Measurements from ENCODE around the gene SLC25A34.

SLC25A34 gene

DNA sequence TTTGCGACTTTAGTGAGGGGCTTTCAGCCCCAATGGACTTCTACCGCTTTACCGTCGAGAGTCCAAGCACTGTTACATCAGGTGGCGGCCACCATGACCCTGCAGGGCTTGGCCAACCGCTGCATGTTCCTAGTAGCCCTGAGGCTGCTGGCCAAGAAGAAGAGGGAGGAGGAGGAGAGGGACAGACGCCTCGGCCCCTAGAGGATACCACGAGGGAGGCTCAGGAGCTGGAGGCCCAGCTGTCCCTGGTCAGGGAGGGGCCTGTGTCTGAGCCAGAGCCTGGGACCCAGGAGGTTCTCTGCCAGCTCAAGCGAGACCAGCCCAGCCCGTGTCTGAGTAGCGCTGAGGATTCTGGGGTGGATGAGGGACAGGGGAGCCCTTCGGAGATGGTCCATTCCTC lies 8.6 kb upstream of the SLC25A34 start:
- DNase-seq (ENCODE audit: insufficient read length) (no peak), FAIRE-seq (no peak)
- no peak for TF ChIP-seq POLR2A (IDR thresholded peaks at IDR 0.05; ENCODE audit: low read depth, low read length)
- no peak for TF ChIP-seq TAF1 (IDR thresholded peaks at IDR 0.05; ENCODE audit: borderline replicate concordance, low read depth, low read length)
- no peak for TF ChIP-seq POLR2AphosphoS5 (IDR thresholded peaks at IDR 0.05; ENCODE audit: low read depth, low read length)

DNA sequence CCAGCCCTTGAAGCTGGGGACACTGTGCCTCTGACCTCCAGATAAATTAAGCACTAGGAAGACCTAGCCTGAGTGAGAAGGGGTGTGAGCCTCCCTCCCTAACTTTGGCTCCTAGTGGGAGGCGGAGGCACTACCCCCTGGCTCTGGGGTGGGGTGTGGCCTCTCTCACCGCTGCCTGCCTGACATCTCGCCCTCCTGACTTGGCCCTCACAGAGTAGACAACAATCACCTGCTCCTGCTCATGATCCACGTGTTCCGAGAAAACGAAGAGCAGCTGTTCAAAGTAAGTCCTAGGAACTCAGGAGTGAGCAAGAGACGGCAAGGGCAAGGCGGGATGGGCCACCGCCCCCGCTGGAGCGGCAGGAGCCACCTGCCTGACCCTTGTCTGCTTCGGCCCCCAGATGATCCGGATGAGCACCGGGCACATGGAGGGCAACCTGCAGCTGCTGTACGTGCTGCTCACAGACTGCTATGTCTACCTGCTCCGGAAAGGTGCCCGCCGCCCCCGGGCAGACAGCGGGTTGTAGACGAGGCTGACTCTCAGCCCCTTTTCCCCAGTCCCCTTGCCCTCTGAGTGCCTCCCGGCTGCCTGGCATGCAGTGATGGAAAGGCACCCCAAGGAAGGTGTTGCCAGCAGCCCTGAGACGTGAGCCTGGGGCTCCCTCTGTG lies 8.1 kb upstream of the SLC25A34 start:
- TF ChIP-seq POLR2A (IDR thresholded peaks at IDR 0.05; ENCODE audit: low read depth, low read length) (no peak), POLR2AphosphoS5 (IDR thresholded peaks at IDR 0.05; ENCODE audit: low read depth, low read length) (no peak), TAF1 (IDR thresholded peaks at IDR 0.05; ENCODE audit: borderline replicate concordance, low read depth, low read length) (no peak)
- no peak for DNase-seq (ENCODE audit: insufficient read length)
- no peak for FAIRE-seq

DNA sequence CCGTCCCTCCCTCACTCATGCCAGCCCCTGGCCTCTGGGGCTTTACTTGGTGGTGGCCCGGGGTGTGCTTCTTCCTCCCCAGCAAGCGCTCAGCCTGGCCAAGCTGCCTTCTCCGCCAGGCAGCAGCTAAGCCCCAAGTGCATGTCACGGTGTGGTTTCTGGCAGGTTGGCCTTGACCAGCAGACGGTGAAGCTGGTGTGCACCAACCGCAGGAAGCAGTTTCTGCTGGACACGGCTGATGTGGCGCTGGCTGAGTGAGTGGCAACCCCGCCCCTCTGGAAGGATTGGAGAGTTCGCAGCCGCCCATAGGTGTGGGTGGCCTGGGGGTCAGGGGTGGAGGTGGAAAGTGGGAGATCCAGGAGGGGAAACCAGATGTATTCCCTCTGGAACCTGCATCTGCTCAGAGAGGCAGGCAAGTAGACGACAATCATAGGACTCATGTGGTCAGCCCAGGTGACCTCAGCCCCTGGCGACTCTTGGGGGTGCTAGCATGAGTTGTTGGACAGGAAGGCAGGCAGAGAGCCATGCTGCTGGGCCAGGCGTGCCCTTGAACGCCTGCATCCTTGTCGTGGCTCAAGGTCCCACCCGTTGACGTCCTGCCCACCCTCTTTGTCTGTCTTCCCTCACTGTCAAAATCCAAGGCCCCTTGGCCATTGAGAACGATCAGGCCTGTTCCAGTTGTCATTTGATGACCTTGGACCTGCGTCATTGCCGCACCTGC lies 7.0 kb upstream of the SLC25A34 start:
- DNase-seq (ENCODE audit: insufficient read length) (no peak), FAIRE-seq (no peak)
- TF ChIP-seq POLR2AphosphoS5 (IDR thresholded peaks at IDR 0.05; ENCODE audit: low read depth, low read length) (no peak), TAF1 (IDR thresholded peaks at IDR 0.05; ENCODE audit: borderline replicate concordance, low read depth, low read length) (no peak), POLR2A (IDR thresholded peaks at IDR 0.05; ENCODE audit: low read depth, low read length) (no peak)

DNA sequence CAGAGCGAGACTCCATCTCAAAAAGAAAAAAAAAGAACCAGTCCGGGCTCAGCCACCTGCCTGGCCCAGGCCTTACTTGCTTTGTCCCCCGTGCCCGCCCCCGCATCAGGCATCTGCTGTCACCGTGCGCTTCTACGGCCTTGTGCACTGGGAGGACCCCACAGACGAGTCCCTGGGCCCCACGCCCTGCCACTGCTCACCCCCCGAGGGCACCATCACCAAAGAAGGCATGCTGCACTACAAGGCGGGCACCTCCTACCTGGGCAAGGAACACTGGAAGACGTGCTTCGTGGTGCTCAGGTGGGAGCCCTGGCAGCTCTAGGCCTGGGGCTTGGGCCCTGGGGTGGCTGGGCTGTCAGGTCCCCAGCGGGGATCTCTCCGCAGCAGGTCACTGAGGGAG lies 5.6 kb upstream of the SLC25A34 start:
- no peak for FAIRE-seq
- no peak for DNase-seq (ENCODE audit: insufficient read length)
- TF ChIP-seq TAF1 (IDR thresholded peaks at IDR 0.05; ENCODE audit: borderline replicate concordance, low read depth, low read length) (no peak), POLR2A (IDR thresholded peaks at IDR 0.05; ENCODE audit: low read depth, low read length) (no peak), POLR2AphosphoS5 (IDR thresholded peaks at IDR 0.05; ENCODE audit: low read depth, low read length) (no peak)

DNA sequence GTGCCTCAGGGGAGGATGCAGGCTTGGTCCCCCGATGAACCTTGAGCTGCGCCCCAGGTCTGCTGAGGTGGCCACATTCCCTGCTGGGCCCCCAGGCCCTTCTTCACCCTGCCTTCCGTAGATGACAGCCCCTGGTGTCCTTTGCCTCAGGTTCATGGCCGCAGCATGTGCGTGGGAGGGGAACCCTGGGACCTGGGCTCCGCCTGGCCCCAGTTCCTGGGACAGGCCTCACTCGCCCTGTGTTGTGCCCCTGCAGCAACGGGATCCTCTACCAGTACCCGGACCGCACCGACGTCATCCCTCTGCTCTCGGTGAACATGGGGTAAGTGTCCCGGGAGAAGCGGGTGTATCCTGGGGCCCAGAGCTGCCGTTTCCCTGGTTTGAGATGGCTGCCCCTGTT lies 5.1 kb upstream of the SLC25A34 start:
- FAIRE-seq (no peak), DNase-seq (ENCODE audit: insufficient read length) (no peak)
- TF ChIP-seq POLR2AphosphoS5 (IDR thresholded peaks at IDR 0.05; ENCODE audit: low read depth, low read length): no peak
- TF ChIP-seq POLR2A (IDR thresholded peaks at IDR 0.05; ENCODE audit: low read depth, low read length): no peak
- TF ChIP-seq TAF1 (IDR thresholded peaks at IDR 0.05; ENCODE audit: borderline replicate concordance, low read depth, low read length): no peak

DNA sequence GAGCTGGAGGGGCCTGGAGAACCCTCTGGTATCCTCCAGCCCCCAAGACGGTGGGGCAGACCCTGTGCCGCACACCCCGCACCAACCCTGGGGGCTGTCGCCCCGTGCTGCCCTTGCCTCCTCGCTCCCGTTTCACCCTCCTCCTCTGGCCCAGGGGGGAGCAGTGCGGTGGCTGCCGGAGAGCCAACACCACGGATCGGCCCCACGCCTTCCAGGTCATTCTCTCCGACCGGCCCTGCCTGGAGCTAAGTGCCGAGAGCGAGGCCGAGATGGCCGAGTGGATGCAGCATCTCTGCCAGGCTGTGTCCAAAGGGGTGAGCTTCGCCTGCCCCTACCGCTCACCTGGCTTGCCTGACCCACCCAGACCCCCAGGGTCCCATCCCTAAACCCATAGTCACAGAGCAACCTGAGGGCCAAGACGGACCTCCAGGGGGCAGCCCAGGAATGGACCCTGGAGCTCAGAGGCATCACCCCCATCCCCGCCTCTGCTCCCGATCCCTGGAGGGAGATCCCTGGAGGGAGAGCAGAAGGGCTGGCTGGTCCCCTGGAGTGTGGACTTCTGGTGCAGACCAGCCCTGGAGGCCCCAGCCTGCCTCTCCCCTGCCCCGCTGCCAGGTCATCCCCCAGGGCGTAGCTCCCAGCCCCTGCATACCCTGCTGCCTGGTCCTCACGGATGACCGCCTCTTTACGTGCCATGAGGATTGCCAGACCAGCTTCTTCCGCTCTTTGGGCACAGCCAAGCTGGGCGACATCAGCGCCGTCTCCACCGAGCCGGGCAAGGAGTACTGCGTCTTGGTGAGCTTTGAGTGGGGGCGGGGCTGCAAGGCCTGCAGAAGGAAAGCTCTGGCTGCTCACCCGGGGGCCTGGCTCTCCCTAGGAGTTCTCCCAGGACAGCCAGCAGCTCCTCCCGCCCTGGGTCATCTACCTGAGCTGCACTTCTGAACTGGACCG lies 4.0 kb upstream of the SLC25A34 start:
- no peak for TF ChIP-seq TAF1 (IDR thresholded peaks at IDR 0.05; ENCODE audit: borderline replicate concordance, low read depth, low read length)
- no peak for FAIRE-seq
- DNase-seq (ENCODE audit: insufficient read length): no peak

DNA sequence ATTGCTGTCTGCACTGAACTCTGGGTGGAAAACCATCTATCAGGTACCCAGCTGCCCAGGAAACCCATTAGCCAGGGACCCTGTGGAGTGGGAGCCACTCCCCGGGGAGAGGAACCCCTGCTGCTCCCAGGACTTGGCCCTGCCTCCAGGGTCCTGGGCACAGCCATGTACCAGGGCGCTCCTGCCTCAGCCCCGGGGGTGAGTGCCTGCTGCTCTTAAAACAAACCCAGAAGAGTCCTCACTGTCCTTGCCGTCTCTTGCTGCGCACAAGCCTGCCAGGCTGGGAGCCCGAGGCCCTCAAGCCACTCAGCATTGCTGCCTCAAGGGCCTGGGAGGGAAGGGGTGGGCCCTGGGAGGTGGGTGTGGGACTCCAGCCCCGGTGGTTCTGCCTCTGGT lies 3.4 kb upstream of the SLC25A34 start:
- no peak for FAIRE-seq

DNA sequence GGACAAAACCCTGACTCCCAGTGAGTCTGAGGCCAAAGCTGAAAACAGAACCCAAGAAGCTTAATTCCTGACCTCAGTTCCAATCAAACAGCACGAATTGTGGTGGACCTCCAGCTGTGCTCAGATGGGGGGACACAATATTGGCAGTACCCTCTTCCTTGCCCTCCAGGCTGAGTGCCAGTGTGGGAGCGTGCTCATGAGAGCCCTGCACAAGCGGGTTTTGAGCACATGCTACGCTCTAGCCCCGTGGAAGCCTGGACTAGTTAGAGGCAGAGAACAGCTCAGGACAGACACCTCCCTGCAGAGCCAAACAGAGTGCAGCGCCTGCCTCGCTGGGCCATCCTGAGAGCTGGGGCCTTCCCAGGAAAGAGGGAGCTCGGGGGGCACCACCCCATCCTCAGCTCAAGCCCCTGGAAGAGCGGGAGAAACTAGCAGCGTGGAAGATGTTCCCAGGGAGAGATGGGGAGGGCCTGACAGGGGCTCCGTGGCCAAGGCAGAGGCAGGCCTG lies 2.8 kb upstream of the SLC25A34 start:
- TF ChIP-seq POLR2AphosphoS5 (IDR thresholded peaks at IDR 0.05; ENCODE audit: low read depth, low read length): no peak
- TF ChIP-seq POLR2A (IDR thresholded peaks at IDR 0.05; ENCODE audit: low read depth, low read length): no peak
- no peak for TF ChIP-seq TAF1 (IDR thresholded peaks at IDR 0.05; ENCODE audit: borderline replicate concordance, low read depth, low read length)
- FAIRE-seq (no peak), DNase-seq (ENCODE audit: insufficient read length) (no peak)

More for the DNA sequence above, 3.4 kb upstream of the SLC25A34 start:
- DNase-seq (ENCODE audit: insufficient read length): no peak
- TF ChIP-seq POLR2AphosphoS5 (IDR thresholded peaks at IDR 0.05; ENCODE audit: low read depth, low read length) (no peak), TAF1 (IDR thresholded peaks at IDR 0.05; ENCODE audit: borderline replicate concordance, low read depth, low read length) (no peak), POLR2A (IDR thresholded peaks at IDR 0.05; ENCODE audit: low read depth, low read length) (no peak)

DNA sequence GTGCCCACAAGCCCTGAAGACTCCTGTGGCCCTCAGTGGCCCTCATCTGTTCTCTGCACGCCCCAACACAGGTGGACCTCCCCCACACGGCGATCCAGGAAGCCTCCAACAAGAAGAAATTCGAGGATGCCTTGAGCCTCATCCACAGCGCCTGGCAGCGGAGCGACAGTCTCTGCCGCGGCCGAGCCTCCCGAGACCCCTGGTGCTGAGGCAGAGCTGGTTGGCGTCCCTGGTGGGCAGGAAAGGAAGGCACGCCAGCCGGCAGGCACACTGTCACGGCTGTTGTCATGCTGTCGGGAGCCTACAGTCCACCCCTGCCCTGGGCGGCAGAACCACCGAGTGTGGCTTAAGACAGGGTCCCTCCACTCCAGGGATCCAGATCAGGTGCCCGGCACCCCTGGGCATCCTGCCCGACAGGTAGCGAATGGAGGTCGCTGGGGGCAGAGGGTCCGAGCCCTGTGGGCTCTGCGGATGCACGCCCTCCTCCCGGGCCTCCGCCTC lies 2.3 kb upstream of the SLC25A34 start:
- DNase-seq (ENCODE audit: insufficient read length) (no peak), FAIRE-seq (no peak)
- TF ChIP-seq POLR2AphosphoS5 (IDR thresholded peaks at IDR 0.05; ENCODE audit: low read depth, low read length) (no peak), TAF1 (IDR thresholded peaks at IDR 0.05; ENCODE audit: borderline replicate concordance, low read depth, low read length) (no peak), POLR2A (IDR thresholded peaks at IDR 0.05; ENCODE audit: low read depth, low read length) (no peak)

DNA sequence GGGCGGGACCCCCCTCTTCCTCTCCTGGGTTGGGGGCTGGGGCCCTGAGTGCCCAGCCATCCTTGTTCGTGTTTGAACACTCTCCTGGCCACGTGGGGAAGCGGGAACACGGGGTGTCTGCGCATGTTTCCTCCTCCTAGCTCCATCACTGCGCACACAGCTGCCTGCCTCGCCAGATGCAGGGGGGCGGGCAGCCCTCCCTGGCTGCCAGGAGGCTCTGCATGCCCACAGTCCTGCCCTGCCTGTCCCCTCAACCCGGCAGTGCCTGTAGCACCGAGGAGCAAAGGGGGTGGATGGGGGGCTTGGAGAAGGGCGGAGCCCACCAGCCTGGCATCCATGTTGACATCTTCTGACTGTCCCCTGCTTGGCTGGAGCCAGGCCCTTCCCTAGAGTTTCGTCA lies 1.8 kb upstream of the SLC25A34 start:
- TF ChIP-seq POLR2AphosphoS5 (IDR thresholded peaks at IDR 0.05; ENCODE audit: low read depth, low read length) (no peak), TAF1 (IDR thresholded peaks at IDR 0.05; ENCODE audit: borderline replicate concordance, low read depth, low read length) (no peak), POLR2A (IDR thresholded peaks at IDR 0.05; ENCODE audit: low read depth, low read length) (no peak)
- DNase-seq (ENCODE audit: insufficient read length) (no peak), FAIRE-seq (no peak)

DNA sequence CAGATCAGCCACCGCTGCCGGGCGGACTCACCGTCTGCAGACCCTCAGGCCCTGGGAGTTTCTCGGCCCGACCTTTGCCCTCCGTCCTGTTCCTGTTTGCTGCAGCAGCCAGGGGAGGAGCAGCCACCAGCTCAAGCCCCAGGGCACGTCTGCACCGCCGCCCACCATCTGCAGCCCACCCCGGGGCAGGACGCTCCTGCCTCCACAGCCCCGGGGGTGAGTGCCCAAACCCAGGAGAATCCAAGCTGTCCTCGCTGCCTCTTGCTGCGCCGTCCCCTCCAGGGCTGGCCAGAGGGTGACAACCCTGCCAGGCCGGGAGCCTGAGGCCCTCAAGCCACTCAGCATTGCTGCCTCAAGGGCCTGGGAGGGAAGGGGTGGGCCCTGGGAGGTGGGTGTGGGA lies 1.2 kb upstream of the SLC25A34 start:
- FAIRE-seq (no peak), DNase-seq (ENCODE audit: insufficient read length) (no peak)
- TF ChIP-seq POLR2A (IDR thresholded peaks at IDR 0.05; ENCODE audit: low read depth, low read length): no peak
- TF ChIP-seq POLR2AphosphoS5 (IDR thresholded peaks at IDR 0.05; ENCODE audit: low read depth, low read length): no peak
- no peak for TF ChIP-seq TAF1 (IDR thresholded peaks at IDR 0.05; ENCODE audit: borderline replicate concordance, low read depth, low read length)
